WI38 (cell line): ENCODE measurements around the gene CTNNA2.

ENCODE experiments used
- H3K4me3 ChIP-seq: 2 replicates; pipeline ENCODE4 v1.5.1; 2011; ENCODE audit warnings: low read depth, mild to moderate bottlenecking, control low read depth, low read length
- TF ChIP-seq, protein P1 (sequence below): IDR thresholded peaks from 2 replicates; pipeline ENCODE4 v1.5.1; 2012; ENCODE audit warnings: low read depth, mild to moderate bottlenecking, control low read depth, low read length

The CTNNA2 gene

DNA sequence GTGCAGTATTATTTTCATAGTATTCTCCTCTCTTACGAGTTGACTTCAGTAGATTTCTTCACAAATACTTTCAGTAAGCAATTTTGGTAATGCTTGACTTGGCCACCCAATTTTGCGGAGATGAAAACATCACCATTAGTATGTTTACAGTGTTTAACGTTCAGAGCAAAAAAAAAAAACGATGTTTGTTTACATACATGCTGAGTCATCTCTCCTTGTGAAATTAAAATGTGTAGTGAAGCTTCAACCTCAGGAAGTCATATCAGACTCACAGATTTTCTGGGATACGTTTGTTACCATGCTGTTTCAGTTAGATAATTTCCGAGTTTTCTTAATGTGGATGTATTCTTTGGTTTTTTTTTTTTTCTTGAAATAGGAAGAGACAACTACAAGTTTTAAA, 100.1 kb downstream of the CTNNA2 start:
- H3K4me3 ChIP-seq: no peak overlapping the region
- TF ChIP-seq, protein P1, sequence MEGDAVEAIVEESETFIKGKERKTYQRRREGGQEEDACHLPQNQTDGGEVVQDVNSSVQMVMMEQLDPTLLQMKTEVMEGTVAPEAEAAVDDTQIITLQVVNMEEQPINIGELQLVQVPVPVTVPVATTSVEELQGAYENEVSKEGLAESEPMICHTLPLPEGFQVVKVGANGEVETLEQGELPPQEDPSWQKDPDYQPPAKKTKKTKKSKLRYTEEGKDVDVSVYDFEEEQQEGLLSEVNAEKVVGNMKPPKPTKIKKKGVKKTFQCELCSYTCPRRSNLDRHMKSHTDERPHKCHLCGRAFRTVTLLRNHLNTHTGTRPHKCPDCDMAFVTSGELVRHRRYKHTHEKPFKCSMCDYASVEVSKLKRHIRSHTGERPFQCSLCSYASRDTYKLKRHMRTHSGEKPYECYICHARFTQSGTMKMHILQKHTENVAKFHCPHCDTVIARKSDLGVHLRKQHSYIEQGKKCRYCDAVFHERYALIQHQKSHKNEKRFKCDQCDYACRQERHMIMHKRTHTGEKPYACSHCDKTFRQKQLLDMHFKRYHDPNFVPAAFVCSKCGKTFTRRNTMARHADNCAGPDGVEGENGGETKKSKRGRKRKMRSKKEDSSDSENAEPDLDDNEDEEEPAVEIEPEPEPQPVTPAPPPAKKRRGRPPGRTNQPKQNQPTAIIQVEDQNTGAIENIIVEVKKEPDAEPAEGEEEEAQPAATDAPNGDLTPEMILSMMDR: no peak

DNA sequence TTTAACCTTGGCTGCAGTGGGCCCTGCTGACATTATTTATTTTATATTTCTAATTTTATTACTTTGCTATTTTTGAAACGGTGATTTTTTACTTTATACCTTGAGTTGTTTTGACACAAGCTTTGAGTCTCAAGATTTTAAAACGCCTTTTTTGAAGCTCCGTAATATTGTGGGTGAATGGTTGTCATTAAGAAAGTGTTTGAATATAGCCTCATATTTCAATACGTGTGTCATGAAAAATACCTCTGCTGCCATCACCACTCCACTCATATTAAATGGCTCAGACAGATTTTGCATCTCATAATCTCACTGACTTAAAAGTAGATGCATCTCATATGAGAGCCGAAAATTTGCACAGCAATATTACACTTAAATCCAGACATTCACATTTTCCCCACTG, 106.6 kb downstream of the CTNNA2 start:
- TF ChIP-seq, protein P1: no peak
- H3K4me3 ChIP-seq: no peak overlapping the region

DNA sequence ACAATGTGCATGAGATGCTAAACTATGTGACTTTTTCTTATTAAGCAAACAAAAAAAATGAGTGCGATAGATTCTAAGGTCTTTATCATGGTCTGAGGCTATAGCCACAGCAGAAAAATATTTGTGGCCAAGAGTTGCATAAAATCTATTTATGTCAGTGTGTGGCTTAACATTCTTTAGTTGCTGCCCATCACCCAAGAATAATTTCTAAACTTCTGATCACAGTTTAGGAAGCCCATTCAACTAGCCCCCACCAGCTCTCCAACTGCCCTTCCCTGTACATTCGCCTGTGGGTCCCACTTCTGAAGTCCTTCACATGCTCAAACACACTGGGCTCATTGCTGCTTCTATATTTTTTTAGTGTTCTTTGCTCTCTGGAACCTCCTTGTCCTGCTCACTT, 107.1 kb downstream of the CTNNA2 start:
- H3K4me3 ChIP-seq: no peak overlapping the region
- TF ChIP-seq, protein P1: no peak

DNA sequence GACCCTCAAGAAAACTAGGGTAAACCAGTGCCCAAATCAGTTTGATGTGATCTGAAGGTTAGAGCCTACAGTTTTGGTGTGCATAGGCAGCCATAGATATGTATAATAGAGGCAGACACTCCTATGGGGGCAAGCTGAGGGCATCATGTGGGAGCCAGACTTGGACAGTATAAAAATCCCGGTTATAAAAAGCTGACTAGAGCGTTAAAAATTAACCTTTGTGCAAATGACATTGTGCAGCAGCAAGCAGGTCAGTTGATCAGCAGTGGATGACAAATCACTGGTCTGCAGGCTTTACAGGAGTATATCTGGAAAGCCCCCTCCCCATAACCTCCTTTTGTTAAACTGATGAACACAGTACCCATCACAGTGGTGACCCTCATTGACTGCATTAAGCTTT, 107.8 kb downstream of the CTNNA2 start:
- TF ChIP-seq, protein P1: no peak
- H3K4me3 ChIP-seq: no peak overlapping the region

DNA sequence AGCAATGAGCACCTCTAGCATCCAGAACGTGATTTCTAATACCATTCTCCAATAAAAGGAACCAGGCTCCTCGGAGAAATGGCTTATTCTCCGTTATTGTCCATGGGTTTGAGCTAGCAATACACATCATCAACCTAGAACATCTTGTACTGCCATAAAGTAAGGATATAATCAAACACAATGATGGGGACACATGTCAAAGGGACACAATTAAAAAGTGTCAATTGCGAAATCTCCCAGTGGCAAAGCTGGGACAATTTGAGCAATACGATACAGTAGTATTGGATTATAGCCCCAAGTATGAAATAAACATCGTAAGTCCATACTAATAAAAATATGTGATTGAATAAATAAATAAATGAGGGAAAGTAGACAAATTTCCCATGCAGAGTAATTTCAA, 108.4 kb downstream of the CTNNA2 start:
- TF ChIP-seq, protein P1: no peak
- H3K4me3 ChIP-seq: no peak overlapping the region

DNA sequence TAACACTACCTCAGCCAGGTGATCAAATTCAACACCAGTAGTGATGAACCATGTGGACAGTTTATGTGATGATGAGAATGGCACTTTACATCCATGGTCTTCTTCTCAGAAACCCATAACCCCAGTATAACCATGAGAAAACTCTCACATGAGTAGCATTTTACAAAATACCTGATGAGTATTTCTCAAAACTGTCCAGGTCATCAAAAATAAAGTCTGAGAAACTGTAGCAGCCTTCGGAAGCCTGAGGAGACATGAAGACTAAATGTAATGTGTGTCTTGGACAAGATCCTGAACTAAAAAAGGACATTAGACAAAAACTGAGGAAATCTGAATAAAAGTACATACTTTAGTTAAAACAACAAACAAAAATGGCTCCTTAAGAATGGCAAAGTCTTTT, 108.9 kb downstream of the CTNNA2 start:
- H3K4me3 ChIP-seq: no peak overlapping the region

DNA sequence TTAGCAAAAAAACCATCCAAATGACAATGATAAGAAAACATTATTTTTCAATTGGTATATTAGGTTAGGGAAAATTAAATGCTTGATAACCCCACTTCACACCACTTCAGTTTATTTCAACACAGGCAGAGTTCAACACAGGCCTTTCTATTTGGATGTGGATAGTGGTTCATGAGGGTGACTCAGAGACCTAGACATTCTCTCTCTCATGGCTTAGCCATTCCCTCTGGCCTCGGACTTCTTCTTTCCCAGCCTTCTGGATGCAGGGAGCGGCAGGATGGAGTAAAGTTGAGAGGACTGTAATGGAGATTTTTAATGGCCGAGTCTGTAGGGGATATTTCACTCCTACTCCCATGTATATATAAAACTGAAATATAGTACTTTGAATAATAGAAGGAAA, 109.7 kb downstream of the CTNNA2 start:
- H3K4me3 ChIP-seq: no peak overlapping the region

More for the DNA sequence above, 108.9 kb downstream of the CTNNA2 start:
- TF ChIP-seq, protein P1: no peak

More for the DNA sequence above, 109.7 kb downstream of the CTNNA2 start:
- TF ChIP-seq, protein P1: no peak
